Inflammatory macrophage treated with lipopolysaccharide for 1 hour (primary cell): ENCODE data around the gene MAGI3.
A peak's percentile ranks its signal among the peaks of the same experiment; 100 is the strongest.

Experiments
- DNase-seq, 2 donors: peaks; one replicate each; pipeline ENCODE4 v3.0.0-alpha.2; 2020 to 2022

The MAGI3 gene

DNA sequence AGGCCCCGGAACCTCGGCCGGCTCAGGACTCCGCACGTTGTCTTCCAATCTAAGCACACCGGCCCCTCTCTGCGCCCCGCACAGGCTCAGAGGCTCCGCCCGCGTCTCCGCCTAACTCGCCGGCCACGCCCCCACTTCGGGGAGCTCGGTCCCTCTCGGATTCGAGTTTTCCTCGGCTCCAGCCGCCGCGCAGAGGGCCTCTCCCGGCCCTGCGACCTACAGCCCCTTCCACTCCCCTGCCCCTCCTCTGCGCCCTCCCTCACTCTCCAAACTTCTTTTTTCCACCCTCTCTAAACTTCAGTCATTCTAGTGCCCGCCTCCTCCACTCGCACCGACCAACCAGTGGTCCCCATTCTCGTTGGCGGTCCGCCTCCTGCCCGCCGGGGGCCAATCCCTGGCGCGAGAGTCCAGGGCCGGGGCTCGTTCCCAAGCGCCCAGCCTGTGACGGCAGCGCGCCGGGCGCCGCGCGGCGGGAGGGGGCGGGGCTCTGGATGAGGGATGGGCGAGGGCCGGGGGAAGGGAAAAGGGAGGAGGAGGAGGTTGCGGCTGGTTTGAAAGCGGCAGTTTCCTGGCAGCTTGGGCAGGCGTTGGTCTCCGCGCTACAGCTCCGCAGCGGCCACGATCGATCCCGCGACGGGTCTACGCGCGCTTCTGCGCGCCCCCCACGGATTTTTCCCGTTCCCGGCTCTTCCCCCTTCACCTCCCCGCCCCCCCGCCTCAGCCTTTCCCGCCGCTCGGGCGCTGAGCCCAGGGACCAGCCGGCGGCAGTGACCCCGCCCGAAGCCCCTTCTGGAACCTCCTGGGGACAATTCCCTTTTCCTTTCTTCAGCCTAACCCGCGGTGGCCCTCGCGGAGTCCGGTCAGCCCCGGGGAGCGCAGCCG, at the start of gene MAGI3:
Gene MAGI3, plus strand, starts transcription at position 563 of the 882 bp plus-strand sequence. CDS start 519 bp downstream, outside the sequence.
- DNase-seq: peak; percentile 87 to 96

DNA sequence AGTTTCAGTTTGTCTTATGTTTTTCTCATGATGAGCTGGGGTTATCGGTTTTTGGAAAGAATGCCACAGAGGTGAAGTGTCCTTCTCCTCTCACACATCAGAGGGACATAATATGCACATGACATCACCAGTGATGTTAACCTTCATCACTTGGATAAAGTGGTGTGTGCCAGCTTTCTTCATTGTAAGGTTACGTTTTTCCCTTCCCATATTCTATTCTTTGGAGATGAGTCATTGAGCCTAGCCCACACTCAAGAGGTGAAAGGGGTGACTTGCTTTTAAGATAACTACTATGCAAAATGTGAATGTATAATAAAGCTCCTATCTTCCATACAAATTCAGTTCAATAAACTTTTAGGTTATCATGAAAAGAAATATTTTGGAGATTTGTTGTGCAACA, 36.7 kb upstream of the MAGI3 start:
- no peak for DNase-seq

DNA sequence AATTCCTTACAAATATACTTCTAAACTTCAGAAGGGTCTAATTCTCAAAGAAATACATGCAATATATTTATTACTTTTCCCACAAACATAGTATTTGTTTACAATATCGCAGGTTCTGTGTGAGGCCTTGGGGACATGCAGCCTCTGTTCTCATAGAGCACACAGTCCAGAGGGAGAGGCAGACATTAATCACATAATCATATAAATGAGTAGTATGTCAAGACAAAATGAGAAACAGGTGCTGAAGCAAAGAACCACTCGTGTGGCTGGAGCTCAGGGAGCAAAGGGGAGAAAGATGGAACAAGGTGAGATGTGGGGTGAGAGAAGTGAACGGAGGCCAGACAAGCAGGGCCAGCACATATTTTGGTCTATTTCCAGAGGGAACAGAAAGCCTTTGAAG, 26.4 kb upstream of the MAGI3 start:
- no peak for DNase-seq

DNA sequence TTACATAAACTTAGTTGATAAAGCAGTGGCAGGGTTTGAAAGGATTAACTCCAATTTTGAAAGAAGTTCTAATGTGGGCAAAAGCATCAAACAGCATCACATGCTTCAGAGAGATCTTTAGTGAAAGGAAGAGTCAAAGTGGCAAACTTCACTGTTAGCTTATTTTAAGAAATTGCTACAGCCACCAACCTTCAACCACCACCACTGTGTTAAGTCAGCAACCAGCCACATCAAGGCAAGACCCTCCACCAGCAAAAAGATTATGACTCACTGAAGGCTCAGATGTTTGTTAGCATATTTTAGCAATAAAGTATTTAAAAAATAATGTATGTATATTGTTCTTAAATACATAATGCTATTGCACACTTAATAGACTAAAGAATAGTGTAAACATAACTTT, 21.3 kb upstream of the MAGI3 start:
- no peak for DNase-seq

DNA sequence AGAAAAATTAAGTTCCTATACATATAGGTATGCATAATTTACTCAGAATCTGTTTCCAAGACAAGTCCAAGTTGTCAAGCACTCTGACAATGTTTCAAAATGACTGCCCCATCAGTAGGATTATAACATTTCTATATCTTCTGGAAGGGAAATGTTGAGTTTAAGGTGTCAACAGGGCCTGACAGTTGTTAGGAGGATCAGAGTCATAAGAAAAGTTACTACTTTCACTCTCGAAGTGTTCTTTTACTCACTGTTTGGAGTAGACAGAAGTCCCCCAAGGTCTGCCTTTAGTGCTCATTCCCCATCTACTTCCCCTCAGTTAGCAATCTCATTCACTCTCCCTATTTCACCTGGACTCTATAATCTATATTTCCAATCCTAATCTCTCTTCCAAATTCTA, 20.6 kb upstream of the MAGI3 start:
- DNase-seq: no peak

DNA sequence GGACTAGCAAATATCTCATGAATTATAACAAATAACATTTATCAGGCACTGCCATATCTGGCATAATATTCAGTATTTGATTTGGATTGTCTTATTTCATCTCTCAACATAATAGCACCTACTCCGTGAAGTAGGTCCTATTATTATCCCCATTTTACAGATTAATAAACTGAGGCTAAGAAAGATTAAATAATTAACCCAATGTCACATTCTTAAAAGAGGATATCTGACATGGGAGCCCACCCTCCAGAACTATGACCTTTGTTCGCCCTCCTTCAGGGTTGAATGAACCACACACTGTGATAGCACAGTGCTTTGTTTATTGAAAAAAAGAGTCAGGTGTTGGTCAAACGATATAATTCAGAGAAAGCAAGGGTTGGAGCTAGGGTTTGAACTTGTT, 19.4 kb upstream of the MAGI3 start:
- DNase-seq: no peak

DNA sequence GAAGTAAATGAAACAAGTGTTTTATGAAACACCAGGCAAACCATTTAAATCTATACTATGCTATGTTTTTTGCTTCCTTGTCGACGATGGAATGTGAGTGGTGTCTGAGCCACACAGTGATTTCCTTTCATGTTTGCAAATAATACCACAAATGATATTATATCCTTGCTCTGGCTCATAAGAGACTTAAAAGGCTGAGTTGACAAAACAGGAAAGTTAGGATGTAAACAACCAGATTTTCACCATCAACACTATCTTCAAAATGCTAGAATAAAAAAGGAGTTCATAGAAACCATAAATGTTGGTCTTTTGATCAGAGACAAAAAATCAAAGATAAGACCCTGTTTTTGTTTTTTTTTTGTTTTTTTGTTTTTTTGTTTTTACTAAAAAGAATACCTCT, 17.8 kb upstream of the MAGI3 start:
- DNase-seq: no peak

DNA sequence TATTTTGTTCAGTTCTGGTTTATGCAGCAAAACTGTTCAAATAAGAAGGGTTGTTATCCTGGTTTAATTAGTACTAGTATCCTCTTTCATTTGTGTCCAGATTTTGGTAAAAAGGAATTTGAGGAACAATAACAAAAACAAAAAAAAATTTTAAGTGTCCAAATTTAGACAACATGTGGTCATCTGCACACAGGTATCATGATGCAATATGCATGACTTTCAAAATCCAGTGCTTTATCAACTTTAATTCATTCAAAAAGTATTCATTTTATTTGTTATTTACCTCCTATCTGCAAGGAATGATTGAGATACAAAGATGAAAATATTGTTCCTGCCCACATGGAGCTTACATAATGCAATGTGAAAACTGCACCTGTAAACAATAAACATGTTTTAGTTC, 16.7 kb upstream of the MAGI3 start:
- no peak for DNase-seq

DNA sequence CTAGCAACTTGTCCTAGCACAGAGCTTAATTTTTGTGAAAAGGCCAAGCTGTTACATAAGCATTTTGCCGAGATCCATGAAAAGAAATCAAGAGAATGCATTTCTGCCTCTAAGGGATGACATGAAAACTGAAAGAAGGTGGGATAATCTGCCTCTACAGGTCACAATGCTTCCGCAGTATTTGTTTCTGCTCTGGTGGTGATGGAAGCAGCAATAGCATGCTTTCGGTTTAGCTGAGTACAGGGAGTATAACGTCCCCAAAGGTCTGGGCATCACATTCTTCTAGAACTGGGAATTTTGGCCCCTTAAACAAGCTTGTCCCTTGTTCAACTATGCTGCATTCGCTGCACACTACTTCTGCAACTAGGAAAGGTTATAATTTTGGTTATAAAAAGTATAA, 14.4 kb upstream of the MAGI3 start:
- DNase-seq: no peak

DNA sequence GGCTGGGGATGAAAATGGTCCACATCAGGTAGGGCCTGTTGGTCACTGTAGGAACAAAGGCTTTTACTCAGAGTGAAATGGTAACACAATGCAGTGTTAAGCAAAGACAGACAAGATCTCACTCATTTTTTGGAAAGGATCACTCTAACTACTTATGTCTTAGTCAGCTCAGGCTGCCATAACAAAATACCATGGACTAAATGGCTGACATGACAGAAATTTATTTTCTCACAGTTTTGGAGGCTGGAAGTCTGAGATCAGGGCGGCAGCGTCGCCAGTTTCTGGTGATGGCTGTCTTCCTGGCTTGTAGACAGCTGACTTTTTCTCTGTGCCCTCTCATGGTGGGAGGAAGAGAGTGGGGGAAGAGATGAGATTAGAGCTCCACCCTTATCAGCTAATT, 10.2 kb upstream of the MAGI3 start:
- no peak for DNase-seq

DNA sequence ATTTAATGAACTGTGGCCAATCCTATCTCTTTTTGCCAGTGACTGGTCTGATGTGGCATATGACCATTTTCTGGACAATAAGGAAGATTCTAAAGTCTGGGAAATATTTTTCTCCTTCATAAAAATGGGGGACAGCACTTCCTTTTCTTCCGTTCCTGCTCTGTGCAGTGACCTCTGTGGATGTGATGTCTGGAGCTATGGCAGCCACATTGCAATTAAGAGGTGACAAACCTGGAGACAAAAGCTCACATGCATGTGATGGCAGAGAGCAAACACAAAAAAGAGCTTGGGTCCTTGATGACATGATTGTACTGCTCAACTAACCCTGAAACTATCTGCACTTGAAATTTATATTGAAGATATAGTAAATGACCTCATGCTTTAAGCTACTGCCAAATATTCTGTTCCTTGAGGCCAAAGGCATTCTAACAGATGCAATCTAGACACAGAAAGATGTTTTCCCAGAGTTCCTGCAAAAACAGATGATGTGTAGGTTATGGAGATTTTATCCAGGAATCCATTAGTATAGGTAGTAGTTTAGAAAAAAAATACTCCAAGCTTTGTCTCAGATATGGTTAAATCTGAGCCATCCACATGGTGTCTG, 2.2 kb upstream of the MAGI3 start:
- no peak for DNase-seq

DNA sequence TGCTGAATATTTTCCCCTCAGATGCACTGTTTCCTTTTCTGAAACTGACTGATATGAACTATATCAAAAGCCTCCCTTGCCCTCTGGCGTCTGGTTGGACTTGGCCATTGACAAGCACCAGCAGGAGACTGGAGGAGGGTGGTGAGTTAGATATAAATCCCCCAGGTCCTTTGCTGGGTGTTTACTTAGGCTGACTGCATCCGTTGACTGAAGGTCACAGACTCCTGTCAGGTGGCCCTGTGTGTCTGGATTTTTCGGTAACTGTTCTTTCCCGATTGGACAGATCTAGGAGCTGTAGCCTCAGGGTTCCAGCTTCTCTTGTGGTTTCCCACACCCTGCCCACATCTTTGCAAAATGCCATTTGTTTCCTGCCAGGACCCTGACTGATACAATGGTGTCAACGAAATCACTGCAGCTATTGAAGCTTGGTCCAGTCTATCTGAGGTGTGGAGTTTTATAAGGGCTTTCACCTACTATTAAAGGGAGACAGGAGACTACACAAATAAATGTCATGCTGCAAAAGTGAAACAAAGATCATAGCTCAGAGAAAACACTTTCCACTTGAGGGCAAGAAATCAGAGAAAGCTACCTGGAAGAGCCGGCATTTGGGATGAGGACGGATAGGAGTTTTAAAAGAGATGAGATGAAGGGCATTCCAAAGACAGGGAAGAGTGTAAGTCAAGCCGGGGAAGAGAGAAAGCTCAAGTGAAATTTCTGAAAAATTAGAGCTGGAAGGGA, 1.5 kb upstream of the MAGI3 start:
- DNase-seq: no peak

DNA sequence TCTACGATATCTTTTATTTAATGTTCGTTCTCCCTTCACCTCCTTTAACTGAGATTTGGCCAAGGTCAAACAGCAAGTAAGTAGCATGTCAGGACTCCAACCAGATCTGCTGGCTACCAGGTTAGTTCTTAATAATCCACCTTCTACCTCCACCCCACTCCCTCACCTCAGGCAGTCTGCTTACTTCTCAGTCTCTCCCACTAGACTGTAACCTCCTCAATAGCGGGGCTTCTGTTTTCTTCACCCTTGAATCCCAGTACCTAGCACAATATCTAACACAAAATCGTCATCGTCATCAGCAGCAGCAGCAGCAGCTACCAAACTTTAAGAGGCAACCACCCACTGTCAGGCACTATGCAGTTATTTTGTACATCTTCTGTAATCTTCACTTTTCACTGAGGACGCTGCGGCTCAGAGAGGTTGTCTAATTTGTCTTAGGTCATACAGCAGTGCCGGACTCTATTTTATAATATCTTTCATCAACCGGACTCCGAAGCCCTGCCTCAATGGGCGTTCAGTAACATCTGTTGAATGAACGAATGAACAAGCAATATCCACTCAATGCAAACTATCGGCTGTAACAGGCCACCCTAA, 859 bp upstream of the MAGI3 start:
- no peak for DNase-seq

DNA sequence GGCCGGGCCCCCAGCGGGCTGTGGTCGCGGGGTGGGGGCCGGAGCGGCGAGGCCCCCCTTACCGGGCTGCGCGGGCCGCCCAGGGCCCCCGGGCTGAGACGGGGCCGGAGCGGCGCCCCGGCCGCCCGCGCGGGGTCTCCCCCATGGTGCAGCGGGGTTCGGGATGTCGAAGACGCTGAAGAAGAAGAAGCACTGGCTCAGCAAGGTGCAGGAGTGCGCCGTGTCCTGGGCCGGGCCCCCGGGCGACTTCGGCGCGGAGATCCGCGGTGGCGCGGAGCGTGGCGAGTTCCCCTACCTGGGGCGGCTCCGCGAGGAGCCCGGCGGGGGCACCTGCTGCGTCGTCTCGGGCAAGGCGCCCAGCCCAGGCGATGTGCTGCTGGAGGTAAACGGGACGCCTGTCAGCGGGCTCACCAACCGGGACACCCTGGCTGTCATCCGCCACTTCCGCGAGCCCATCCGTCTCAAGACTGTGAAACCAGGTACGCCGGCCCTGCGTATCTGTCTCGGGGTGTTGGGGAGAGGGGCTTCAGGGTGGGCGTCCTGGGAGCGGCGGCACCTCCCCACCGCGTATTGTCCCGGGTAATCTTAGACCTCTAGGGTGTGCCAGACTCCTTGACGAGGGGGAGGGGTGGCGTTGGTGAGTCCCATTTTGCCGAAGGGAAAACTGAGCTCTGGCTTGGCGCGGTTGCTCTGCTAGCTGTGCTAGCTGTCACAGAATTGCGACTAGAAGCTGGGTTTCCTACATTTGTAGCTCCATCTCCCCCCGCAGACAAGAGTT, 745 bp downstream of the MAGI3 start:
- DNase-seq: no peak

DNA sequence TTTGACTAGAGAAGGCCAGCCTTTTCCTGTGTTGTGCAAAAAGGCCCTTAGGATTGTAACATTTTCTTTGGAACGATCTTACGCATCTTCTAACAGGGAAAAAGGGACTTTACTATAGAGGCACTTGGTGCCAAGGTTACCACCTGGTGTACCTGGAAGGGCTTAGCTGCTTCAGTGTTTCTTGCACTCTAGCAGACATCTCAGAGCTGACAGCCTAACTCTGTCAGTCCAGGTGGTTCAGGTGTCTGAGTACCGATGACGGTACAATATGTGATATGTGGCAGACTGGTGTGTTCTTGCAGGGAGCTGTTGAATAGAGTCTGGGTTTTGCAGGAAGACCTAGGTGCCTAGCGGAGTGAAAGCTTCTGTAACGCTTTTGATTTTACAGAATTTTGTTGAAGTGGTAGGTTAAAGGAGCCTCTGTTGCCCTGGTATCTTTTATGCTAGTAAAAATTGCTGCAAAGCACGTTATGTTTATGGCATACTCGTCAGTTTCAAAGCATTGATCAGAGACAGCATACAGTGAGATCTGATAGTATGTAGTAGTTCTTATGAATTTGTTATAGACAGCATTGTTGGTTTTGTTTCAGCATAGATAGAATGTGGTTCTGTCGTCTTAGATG, 1.4 kb downstream of the MAGI3 start:
- DNase-seq: no peak

DNA sequence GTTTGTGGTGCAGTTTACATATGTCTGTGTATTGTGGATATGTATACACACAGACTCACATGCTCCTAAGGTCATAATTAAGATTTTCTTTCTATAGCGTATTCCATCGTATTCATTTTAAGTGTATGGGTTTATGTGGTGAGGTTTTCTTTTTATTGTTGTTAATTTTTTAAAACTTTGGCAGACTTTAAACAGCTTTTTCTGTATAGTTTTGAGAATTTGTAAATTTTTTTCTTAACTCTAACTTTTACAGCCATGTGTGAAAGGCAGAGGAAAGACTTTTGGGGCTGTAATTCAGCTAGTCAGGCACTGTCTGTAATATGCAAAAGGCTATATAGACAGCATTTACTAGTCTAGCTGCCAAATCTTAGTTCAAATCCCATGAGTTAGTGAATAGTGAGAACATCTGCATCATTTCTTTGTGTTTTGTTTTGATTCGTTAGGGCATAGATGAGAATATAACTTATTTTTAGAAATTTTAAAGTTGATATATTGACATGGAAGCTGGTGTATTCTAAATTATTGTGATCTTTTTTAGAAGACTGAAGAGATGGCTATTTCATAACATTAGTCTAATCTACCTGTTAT, 2.3 kb downstream of the MAGI3 start:
- DNase-seq: no peak

DNA sequence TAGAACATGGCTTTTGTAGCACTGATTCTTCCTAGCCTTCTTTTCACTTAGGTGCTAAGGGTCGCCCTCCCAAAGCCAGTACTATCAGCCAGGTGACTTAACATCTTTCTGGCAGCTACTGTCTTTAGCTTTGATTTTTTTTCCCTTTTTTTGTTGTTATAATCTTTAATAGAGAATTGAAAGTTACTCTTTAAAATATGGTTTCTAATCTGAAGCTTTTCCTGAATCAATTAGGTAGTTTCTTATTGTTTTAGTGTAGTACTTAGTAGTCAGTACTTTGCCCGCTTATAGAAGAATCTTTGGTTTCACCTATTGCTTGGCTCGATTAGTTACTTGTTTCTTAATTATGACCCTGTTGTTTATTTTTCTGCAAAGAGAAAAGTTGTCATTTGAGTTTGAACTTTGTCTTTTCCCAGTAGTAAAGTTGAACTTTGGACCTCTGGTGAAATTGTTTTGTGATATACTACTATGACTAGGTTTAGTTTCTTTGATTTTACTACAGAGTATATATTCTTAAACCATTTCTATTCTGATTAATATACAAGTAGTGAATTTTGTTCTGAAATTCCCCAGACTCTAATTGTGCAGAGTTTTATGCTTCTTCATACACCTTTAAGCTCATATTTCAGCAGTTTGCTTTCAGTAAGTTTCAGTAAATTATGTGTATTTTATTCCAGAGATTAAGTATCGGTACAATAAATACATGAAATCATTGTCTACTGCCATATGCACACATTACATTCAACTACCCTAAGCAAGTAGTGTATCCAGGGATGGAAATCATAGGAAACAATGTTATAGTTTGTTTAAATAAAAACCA, 3.9 kb downstream of the MAGI3 start:
- no peak for DNase-seq

DNA sequence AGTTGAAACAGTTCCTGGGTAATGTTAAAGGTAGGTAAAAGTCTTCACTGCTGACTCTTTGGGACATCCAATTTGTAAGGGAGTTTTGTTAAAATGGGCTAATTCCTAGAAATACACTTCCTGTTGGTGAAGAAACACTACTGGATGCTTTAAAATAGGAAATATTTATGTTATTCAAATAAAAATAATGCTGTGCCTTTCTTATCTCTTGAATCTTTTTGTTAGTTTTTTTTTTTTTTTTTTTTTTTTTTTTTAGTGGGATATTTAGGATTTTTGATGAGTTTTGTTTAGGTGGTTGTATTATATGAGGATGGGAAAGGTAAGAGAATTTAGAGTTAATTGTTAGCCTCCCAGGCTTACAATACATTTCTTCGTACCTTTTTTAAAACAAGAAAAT, 4.5 kb downstream of the MAGI3 start:
- no peak for DNase-seq

DNA sequence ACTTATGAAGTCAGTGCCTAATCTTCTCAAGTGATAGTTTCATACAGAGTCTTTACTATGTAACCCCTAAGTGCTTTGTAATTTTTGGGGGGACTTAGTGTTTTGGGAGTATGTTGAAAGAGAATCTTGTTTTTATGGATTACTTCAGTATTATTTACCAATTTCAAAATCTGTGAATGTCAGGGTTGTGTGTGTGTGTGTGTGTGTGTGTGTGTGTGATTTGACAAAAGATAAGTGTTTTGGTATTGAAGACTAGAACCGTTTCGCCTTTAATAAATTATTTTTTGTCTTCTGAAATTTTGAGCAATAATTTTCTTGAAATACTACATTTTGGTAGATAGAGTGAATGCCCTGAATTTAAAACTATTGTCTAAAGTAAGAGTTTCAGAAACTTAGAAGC, 5.8 kb downstream of the MAGI3 start:
- DNase-seq: no peak

DNA sequence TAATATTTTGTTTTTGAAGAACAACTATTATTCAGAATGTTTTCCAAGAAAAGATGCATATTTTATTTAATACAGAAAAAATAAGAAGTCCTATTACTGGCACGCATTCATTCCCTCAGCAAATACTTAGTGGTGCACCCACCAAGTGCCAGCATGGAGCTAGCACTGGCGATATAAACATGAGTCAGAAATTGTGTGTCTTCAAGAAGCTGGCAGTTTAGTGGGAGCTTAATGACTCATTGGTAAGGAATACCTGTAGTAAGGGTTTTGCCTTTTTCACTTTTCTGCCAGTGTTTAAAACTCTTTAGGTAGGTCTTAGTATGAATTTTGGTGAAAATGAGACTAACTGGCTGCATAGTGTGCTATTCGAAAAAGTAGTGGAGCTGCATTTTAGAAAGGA, 6.3 kb downstream of the MAGI3 start:
- no peak for DNase-seq

DNA sequence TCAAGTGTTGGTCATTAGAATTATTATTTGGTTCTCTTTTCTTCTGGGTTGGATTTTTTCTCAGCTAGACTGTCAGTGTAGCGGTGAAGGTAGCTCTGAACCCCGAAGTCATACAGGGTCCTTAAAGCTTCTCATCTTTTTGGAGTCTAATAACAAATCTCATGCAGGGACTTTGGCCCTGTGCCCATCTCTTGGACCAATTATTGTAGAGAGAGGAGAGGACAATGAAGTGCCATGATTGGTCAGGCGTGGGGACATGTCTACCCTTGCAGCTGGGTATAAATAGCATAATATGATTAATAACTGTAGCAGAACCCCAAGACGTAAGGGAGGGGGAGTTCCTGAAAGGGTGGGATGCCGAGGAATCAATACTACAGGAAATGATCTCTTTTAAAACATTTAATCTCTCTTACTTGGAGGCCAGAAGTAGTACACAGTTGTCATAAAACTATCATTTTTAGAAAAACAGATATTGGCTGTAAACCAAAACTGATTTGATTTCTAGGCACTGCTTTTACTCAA, 8.8 kb downstream of the MAGI3 start:
- no peak for DNase-seq
